Measurements from ENCODE around the gene LRCH4.

- no peak for TF ChIP-seq POLR2A (IDR thresholded peaks at IDR 0.05; ENCODE audit: low read depth, low read length)
- TF ChIP-seq TAF1 (IDR thresholded peaks at IDR 0.05; ENCODE audit: low read depth, low read length), result no peak
- no peak for TF ChIP-seq POLR2AphosphoS5 (IDR thresholded peaks at IDR 0.05; ENCODE audit: low read depth, low read length)
- TF ChIP-seq SPI1 (IDR thresholded peaks at IDR 0.05; ENCODE audit: low read depth, low read length), result no peak
These were observed 3.5 kb upstream of the LRCH4 start for GRCh38 chr7:100589341-100589947.
